Stimulated activated naive CD8-positive, alpha-beta T cell treated with anti-CD3 and anti-CD28 coated beads, Interleukin-15, amount 100 ng/mL, for 72 hours (primary cell): ENCODE results near the gene CDKN2D.
"Not testable (repeated sequence)": the region's sequence is repeated elsewhere in the genome, so short reads cannot be mapped to it uniquely, and the experiment has no call there.

Source experiments
- ATAC-seq: fragments of 150-1000 bp; cut with Tn5 transposase; 2 replicates; pipeline ENCODE4 v1.10.0; 2021; ENCODE audit warnings: mild to moderate bottlenecking, moderate library complexity
- DNase-seq, 2 donors: peaks; one replicate each; pipeline ENCODE4 v3.0.0; 2021 to 2022
- H3K27ac Mint-ChIP-seq, 2 donors: one replicate each; pipeline ENCODE4 v1.8.0; 2022; ENCODE audit warnings: mild to moderate bottlenecking in 2 of 2, mixed read lengths in 2 of 2, moderate library complexity in 2 of 2
- H3K27me3 Mint-ChIP-seq: one replicate; pipeline ENCODE4 v1.8.0; 2022; ENCODE audit warnings: mixed read lengths
- H3K4me1 Mint-ChIP-seq: one replicate; pipeline ENCODE4 v1.8.0; 2022; ENCODE audit warnings: mild to moderate bottlenecking, mixed read lengths
- H3K4me3 Mint-ChIP-seq, 2 donors: one replicate each; pipeline ENCODE4 v1.8.0; 2022; ENCODE audit warnings: mild to moderate bottlenecking in 2 of 2, mixed read lengths in 2 of 2, moderate library complexity in 1 of 2
- H3K9me3 Mint-ChIP-seq, 2 donors: one replicate each; pipeline ENCODE4 v1.8.0; 2022; ENCODE audit warnings: mixed read lengths in 2 of 2

Gene CDKN2D

DNA sequence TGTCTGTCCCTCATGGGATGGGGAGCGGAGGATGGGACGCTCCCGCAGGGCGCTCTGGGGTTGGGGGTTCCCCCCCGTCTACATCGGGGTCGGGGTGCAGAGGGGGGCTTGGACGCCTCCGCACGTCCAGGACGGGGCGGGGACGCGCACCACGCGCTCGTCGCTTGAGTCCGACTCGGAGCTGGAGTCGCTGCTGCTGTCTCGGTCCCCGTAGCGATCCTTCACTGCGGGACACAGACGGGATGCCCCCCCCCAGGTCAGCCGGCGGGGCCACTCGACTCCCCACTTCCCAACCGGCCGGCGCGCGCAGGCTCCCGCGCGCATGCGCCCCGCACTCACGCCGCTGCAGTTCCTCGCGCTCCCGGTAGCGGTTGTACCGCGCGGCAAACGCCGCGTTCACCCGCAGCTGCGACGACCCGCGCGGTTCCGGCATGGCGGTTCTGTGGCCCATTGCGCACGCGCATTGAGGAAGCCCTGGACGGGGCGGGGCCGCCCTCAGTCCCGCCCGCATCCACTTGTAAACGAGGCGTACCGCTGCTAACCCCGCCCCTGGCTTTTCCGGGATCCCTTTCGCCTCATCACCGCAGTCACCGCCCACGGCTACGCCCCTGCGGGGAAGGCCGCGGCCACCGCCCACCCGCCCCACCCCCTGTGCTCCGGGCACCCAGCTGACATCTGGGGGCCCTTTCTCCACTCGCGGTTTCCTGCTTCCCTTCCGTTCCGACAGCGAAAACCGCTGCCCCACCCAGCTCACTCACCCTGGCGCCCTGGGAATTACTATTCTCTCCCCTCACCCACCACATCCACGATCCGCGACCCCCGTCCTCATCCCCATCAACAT lies 3.0 kb downstream of the CDKN2D start, which contains the start of gene KRI1:
Gene KRI1 (minus strand): TSS at position 444 of the 841 bp plus-strand sequence. CDS start 11 bp downstream, at position 433.
- ATAC-seq (peak; percentile 52), DNase-seq (peak; percentile 99 to 100)
- H3K9me3 Mint-ChIP-seq, result no peaks in the 10 kb centered on the region
- H3K27me3 Mint-ChIP-seq, result no peaks in the 10 kb centered on the region
- peak within 1 kb of the TSS; percentile 98 to 99 for H3K27ac Mint-ChIP-seq
- peak within 1 kb of the TSS; percentile 97 to 98 for H3K4me3 Mint-ChIP-seq
- peaks cover 58% of the 10 kb centered on the region for H3K4me1 Mint-ChIP-seq

DNA sequence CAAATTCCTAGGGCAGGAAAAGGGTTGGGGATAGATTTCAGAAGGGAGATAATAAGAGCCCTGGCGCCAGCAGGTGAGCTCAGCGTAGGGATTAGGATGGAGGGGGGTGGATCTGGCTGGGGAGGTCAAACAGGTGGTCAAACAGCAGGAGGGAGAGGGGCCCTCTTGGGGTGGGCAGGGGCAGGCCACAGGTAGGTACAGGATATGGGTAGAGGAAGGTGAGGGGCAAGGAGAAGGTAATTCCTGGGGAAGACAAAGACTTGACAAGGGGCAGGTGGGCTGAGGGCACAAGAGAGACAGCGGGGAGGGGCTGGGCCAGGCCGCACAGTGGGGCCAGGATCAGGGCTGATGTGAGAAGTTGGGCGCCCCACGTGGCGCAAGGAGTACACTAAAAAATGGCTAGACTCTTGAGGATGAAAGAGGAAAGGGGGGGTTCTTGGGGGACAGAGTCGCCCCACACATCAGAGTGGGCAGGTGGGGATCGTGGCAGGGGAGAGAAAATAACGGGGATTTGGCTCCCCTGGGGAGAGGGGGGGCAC lies 3.7 kb downstream of the CDKN2D start:
- Mint-ChIP-seq H3K9me3 (no peaks in the 10 kb centered on the region), H3K27ac (peak overlapping the region; percentile 95 to 99), H3K4me3 (peak overlapping the region; percentile 97 to 98), H3K4me1 (peaks cover 58% of the 10 kb centered on the region), H3K27me3 (no peaks in the 10 kb centered on the region)
- ATAC-seq, result peak; percentile 10
- peak; percentile 52 to 68 for DNase-seq

DNA sequence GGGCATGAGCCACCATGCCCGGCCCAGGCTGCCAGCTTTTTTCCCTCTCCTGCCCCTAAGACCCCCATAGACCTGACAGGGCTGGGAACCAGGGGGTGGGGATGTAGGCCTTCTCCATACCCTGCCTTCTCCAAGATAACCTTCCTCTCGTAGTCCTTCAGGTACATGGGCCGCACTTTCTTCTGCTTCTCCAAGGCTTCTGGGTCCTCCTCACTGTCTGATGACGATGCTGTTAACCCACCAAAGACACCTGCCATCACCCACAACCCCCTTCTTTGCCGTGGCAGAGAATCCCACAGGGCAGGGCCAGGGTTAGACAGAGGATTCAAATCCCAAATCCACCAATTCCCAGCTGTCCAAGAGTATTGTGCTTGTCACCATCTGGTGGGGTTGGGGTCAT lies 6.2 kb downstream of the CDKN2D start:
- Mint-ChIP-seq H3K4me3 (no peak overlapping the region), H3K27ac (no peak overlapping the region), H3K9me3 (no peaks in the 10 kb centered on the region), H3K27me3 (no peaks in the 10 kb centered on the region), H3K4me1 (peaks cover 69% of the 10 kb centered on the region)
- DNase-seq (no peak), ATAC-seq (no peak)

DNA sequence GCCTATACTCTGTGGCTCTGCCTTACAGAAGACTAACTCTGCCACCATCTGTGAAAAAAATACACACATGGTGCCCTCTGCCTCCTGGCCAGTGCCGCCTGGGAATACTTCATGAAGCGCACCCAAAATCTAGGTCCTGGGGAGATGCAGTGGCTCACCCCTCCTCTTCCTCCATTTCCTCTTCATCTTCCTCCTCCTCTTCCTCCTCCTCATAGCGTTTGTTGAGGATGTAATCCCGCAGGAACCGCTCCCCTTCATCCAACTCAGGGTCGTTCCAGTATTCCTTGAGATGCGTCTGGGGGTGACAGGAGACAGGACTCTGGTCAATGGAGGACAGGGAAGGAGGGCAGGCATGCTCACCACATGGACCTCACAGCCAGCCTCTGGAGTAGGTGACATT lies 8.6 kb downstream of the CDKN2D start:
- H3K4me1 Mint-ChIP-seq, result peaks cover 58% of the 10 kb centered on the region
- no peak overlapping the region for H3K27ac Mint-ChIP-seq
- H3K4me3 Mint-ChIP-seq, result no peak overlapping the region
- no peaks in the 10 kb centered on the region for H3K9me3 Mint-ChIP-seq
- DNase-seq (no peak), ATAC-seq (no peak)
- H3K27me3 Mint-ChIP-seq, result no peaks in the 10 kb centered on the region

DNA sequence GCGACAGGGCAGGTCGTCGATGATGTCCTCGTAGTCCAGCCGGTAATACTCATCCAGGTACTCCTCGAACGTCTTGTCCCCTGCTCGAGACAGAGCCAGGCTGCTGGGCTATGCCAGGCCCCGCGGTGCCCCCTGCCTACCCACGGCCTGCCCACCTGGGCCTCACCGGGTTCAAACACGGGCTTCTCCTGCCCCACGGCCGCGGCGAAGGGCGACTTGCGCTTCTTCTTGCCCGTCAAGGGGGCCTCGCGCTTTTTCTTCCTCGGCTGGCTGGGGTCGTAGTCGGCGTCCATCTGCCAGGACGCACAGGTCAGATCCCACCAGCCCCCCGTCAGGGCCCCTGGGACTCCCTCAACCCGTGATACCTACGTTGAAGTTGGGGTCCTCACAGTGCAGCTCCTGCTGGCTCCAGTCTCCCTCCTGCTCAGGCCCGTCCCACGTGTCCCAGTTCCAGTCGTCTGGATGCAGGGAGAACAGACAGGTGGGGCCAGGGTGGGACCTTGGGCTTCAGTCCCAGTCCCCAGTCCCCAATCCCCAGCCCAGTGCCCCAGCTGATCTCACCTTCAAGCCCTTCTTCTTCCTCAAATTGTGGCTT lies 11.1 kb downstream of the CDKN2D start:
- DNase-seq (no peak), ATAC-seq (no peak)
- H3K27ac Mint-ChIP-seq, result peak overlapping the region in 1 of 2 donors; percentile 86
- no peak overlapping the region for H3K4me3 Mint-ChIP-seq
- peaks cover 73% of the 10 kb centered on the region for H3K4me1 Mint-ChIP-seq
- H3K9me3 Mint-ChIP-seq, result no peaks in the 10 kb centered on the region
- no peaks in the 10 kb centered on the region for H3K27me3 Mint-ChIP-seq

DNA sequence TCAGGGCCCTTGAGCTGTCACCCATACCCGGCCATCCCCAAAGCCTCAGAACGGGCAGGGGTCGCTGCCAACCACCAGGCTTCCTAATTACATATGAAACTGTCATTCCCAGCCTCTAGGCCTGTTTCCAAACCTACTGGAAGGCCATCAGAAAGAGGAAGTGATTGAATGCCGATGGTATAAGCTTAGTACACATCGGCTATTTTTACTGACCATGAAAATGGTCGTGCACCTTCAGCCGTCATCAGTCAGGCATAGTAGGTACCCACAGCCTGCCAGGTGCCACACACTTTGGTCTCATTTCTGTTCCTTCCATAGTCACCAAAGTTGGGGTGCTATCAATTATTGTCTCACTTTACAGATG lies 13.2 kb downstream of the CDKN2D start:
- H3K27me3 Mint-ChIP-seq, result no peaks in the 10 kb centered on the region
- DNase-seq (no peak), ATAC-seq (no peak)
- H3K4me1 Mint-ChIP-seq, result peaks cover 80% of the 10 kb centered on the region
- H3K4me3 Mint-ChIP-seq, result peak overlapping the region in 1 of 2 donors; percentile 24
- H3K27ac Mint-ChIP-seq, result peak overlapping the region in 1 of 2 donors; percentile 78
- no peaks in the 10 kb centered on the region for H3K9me3 Mint-ChIP-seq

DNA sequence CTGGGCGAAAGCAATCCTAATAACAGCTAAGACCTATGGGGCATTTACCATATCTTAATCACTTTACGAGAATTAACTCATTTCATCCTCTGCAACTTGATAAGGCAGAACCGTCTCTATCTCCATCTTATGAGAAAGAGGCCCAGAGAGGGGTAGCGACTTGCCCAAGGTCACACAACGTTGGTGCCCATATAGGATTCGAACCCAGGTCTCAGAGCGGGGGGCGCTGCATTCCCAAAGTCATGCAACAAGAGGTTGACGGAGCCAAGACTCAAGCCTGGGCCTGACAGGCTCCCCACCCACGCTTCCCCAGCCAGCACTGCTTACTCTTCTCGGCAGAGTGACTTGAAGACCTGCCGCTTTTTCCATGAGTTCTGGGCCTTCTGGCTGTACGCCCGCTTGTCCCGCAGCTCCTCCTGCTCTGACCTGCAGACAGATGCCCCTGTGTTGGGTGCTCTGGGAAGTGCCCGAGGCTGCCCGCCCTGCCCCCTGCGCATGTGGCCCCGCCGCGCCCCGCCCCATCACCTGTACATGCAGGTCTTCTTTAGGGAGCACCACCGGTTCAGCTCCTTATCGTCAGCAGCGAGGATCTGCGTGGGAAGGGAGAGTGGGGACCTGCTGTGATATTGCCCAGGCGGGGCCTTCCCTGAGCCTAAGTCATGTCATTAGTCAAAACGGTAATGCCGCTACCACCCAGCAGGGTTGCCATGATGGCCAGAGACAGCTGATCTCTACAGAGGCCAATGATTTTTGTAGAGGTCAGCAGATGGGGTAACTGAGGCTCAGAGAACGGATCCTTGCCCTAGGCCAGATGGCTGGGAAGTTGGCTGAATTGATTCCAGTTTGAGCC lies 13.8 kb downstream of the CDKN2D start:
- Mint-ChIP-seq H3K9me3 (no peaks in the 10 kb centered on the region), H3K27me3 (no peaks in the 10 kb centered on the region), H3K4me1 (peaks cover 81% of the 10 kb centered on the region), H3K27ac (peak overlapping the region; percentile 30 to 80), H3K4me3 (peak overlapping the region; percentile 76 to 79)
- DNase-seq, result peak in 1 of 2 donors; percentile 30
- ATAC-seq, result no peak

DNA sequence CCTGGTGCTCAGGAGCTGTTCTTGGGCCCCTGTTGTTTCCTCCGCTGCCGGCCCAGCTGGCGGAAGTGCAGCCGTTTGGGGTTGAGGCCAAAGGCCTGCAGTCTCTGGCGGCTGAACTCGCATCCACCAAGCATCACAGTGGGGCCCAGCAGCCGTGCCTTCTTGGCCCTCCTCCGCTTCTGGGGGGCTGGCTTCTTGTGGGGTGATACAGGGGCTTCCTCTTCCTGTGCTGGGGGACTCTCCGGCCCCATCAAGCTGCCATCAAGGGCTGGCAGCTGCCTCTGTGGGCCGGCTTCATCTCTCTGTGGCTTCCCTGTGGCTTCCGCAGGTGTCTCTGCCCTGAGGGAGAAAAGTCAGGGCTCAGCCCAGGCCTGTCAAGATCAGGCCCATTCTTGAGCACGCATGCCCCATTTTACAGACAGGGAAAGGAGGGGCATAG lies 14.8 kb downstream of the CDKN2D start:
- peaks cover 77% of the 10 kb centered on the region for H3K4me1 Mint-ChIP-seq
- H3K9me3 Mint-ChIP-seq, result no peaks in the 10 kb centered on the region
- DNase-seq (peak; percentile 80 to 87), ATAC-seq (peak; percentile 88)
- peak overlapping the region; percentile 76 to 79 for H3K4me3 Mint-ChIP-seq
- H3K27ac Mint-ChIP-seq, result peak overlapping the region; percentile 90 to 93
- no peaks in the 10 kb centered on the region for H3K27me3 Mint-ChIP-seq

DNA sequence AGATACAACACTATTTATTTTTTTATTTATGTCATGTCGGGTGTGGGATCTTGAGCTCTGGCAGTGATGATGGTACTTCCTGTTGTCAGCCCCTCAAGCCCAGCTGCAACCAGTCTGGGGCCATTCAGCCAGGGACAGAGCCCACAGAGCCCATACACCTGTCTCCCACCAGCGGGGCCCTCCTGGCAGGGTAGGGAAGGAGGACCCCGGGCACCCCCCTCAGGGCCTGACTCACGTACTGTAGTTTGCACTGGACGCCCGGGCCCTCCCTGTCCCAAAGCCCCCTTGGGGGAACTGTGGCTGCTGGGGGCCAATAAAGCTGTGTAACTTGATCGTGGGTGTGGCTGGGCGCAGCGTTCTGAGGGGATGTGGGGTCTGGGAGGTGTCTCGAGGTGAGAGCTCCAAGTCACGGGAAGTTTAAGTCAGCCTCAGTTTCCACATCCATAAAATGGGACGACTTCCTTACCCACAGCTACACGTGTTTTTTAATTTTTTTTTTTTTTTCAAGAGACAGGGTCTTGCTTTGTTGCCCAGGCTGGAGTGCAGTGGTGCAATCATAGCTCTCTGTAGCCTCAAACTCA lies 15.6 kb downstream of the CDKN2D start:
- Mint-ChIP-seq H3K9me3 (no peaks in the 10 kb centered on the region), H3K27ac (peak overlapping the region; percentile 90 to 93), H3K27me3 (no peaks in the 10 kb centered on the region), H3K4me3 (peak overlapping the region; percentile 76 to 79), H3K4me1 (peaks cover 72% of the 10 kb centered on the region)
- ATAC-seq, result no peak
- DNase-seq, result peak in 1 of 2 donors; percentile 22

DNA sequence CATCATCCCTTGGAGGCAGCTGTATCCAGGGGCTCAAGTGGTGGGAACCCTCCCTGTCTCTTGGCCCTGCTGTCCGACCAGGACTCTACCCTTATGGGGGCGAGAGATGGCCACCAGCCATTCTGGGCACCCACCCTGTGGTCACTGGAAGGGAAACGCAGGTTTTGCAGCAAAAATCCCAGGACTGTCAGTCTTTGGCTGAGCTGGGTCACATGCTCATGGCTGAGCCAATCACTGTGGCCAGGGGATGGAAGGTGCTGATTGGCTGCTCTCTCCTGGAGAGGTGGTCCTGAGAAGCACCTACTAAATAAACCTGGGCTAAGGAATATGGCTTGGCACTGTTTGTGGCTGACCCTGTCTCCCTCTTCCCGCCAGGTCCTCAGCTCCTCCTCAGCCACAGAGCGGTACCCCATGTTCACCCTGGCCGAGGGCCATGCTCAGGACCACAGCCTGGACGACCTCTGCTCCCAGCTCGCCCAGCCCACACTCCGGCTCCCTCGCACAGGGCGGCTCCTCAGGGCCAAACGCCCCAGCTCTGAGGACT lies 16.2 kb downstream of the CDKN2D start:
- DNase-seq (peak in 1 of 2 donors; percentile 33), ATAC-seq (no peak)
- Mint-ChIP-seq H3K4me3 (peak overlapping the region; percentile 76 to 79), H3K27me3 (no peaks in the 10 kb centered on the region), H3K4me1 (peaks cover 66% of the 10 kb centered on the region), H3K9me3 (no peaks in the 10 kb centered on the region), H3K27ac (peak overlapping the region in 1 of 2 donors; percentile 90)

DNA sequence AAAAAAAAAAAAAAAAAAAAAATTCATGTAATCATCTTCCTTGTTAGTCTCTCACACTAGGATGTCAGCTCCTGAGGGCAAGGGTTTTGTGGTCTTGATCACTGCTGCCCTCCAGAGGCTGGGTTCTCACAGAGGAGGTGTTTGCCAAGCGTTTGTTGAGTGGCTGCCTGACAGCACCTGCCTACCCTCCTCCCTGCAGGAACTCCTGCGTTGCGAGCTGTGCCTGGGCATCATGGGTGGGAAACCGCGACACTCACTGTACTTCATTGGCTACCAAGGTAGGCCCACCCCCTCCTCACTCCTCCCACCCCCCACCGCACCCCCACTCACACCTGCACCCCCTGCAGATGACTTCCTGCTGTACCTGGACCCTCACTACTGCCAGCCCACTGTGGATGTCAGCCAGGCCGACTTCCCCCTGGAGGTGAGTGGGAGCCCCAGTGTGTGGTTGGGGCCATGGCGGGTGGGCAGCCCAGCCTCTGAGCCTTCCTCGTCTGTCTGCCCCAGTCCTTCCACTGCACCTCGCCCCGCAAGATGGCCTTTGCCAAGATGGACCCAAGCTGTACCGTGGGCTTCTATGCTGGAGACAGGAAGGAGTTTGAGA lies 17.0 kb downstream of the CDKN2D start:
- H3K27ac Mint-ChIP-seq, result peak overlapping the region in 1 of 2 donors; percentile 65
- H3K27me3 Mint-ChIP-seq, result no peaks in the 10 kb centered on the region
- H3K4me1 Mint-ChIP-seq, result peaks cover 66% of the 10 kb centered on the region
- no peaks in the 10 kb centered on the region for H3K9me3 Mint-ChIP-seq
- ATAC-seq (no peak), DNase-seq (peak in 1 of 2 donors; percentile 49)
- H3K4me3 Mint-ChIP-seq, result no peak overlapping the region

DNA sequence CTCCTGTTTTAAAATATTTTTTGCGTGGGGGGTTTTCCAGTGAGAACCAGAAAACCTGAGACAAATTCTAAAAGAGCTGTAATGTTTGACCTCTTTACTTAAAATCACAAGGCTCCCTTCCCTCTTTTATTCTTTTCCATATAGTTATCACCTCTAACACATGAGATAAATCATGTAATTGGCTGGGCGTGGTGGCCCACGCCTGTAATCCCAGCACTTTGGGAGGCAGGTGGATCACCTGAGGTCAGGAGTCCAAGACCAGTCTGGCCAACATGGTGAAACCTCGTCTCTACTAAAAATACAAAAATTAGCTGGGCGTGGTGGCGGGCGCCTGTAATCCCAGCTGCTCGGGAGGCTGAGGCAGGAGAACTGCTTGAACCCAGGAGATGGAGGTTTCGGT lies 17.8 kb downstream of the CDKN2D start:
- H3K27ac Mint-ChIP-seq, ATAC-seq, DNase-seq, H3K27me3 Mint-ChIP-seq, H3K4me3 Mint-ChIP-seq, H3K9me3 Mint-ChIP-seq: not testable (repeated sequence)
- H3K4me1 Mint-ChIP-seq, result peaks cover 62% of the 10 kb centered on the region

DNA sequence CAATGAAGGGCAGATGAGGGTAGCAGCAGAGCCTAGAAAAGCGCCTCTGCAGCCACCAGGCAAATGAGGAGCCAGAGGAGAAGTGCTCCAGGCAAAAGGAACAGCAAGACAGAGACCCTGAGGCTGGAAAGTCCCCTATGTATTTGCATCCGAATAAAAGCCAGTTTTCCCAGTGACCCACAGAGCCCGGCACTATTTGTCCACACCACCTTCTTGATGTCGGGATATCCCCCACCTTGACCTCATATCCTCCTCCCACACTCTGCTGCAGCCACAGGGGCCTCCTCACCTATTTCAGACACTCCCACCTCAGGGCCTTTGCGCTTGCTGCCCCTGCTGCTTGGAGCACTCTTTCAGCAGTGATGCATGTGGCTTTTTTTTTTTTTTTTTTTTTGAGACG lies 18.4 kb downstream of the CDKN2D start:
- Mint-ChIP-seq H3K4me3 (no peak overlapping the region), H3K4me1 (peaks cover 56% of the 10 kb centered on the region), H3K27me3 (no peaks in the 10 kb centered on the region), H3K27ac (no peak overlapping the region), H3K9me3 (no peaks in the 10 kb centered on the region)
- ATAC-seq (no peak), DNase-seq (no peak)

DNA sequence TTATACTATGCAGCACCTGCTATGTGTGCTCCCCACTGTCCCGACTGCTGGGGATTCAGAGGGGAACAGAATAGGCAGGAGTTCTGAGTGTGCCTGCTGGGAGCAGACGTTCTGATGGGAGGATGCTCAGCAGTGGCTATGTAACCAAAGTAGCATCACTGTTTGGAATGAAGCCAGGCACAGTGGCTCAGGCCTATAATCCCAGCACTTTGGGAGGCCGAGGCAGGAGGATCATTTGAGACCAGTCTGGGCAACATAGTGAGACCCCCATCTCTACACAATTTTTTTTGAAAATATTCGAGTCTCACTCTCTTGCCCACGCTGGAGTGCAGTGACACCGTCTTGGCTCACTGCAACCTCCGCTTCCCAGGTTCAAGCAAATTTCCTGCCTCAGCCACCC lies 19.0 kb downstream of the CDKN2D start:
- H3K27ac Mint-ChIP-seq, result no peak overlapping the region
- H3K4me1 Mint-ChIP-seq, result peaks cover 56% of the 10 kb centered on the region
- no peaks in the 10 kb centered on the region for H3K9me3 Mint-ChIP-seq
- H3K4me3 Mint-ChIP-seq, result no peak overlapping the region
- ATAC-seq (no peak), DNase-seq (no peak)
- no peaks in the 10 kb centered on the region for H3K27me3 Mint-ChIP-seq
